Smooth muscle cell (in vitro differentiated cells): Measurements from ENCODE around the gene POLA1. TPM values are rescaled to one million over a fixed set of nuclear protein-coding genes. Genes with fewer than 3 reads are reported as not detected.
A peak's percentile ranks its signal among the peaks of the same experiment; 100 is the strongest.

Experiments used
- DNase-seq: peaks from one replicate; lab custom pipeline; 2025; ENCODE audit not compliant: unreplicated experiment; lab: John Stamatoyannopoulos, UW
- H2AFZ ChIP-seq: fragments of 200-600 bp; sonication (generic); 2 replicates; pipeline ENCODE4 v1.6.0; 2016; ENCODE audit warnings: antibody characterized with exemption, low read depth, mild to moderate bottlenecking
- H3F3A ChIP-seq: fragments of 200-600 bp; sonication (generic); 2 replicates; pipeline ENCODE4 v1.6.0; 2017; ENCODE audit warnings: antibody characterized with exemption, low read depth
- H3K27ac ChIP-seq: fragments of 200-600 bp; sonication (generic); 2 replicates; pipeline ENCODE4 v1.5.1; 2016; ENCODE audit warnings: low read depth, mild to moderate bottlenecking
- H3K27me3 ChIP-seq: fragments of 200-600 bp; sonication (generic); 2 replicates; pipeline ENCODE4 v1.6.1; 2016; ENCODE audit warnings: low read depth, mild to moderate bottlenecking
- H3K36me3 ChIP-seq: fragments of 200-600 bp; sonication (generic); 2 replicates; pipeline ENCODE4 v1.5.1; 2016; ENCODE audit warnings: low read depth
- H3K4me1 ChIP-seq: fragments of 200-600 bp; sonication (generic); 2 replicates; pipeline ENCODE4 v1.5.1; 2016; ENCODE audit warnings: low read depth
- H3K4me2 ChIP-seq: fragments of 200-600 bp; sonication (generic); 2 replicates; pipeline ENCODE4 v1.6.0; 2016; ENCODE audit warnings: mild to moderate bottlenecking
- H3K4me3 ChIP-seq: fragments of 200-600 bp; sonication (generic); 2 replicates; pipeline ENCODE4 v1.5.1; 2016; ENCODE audit warnings: mild to moderate bottlenecking
- H3K79me2 ChIP-seq: fragments of 200-600 bp; sonication (generic); 2 replicates; pipeline ENCODE4 v1.6.0; 2016; ENCODE audit warnings: low read depth, mild to moderate bottlenecking
- H3K9ac ChIP-seq: fragments of 200-600 bp; sonication (generic); 2 replicates; pipeline ENCODE4 v1.6.0; 2016; ENCODE audit warnings: low read depth
- H3K9me3 ChIP-seq: fragments of 200-600 bp; sonication (generic); replicated peaks from 2 replicates; pipeline ENCODE4 v1.5.1; 2016; ENCODE audit warnings: low read depth
- H4K20me1 ChIP-seq: fragments of 200-600 bp; sonication (generic); 2 replicates; pipeline ENCODE4 v1.6.0; 2016; ENCODE audit warnings: low read depth
- CTCF ChIP-seq: fragments of 200-600 bp; sonication (generic); IDR thresholded peaks from 2 replicates; pipeline ENCODE4 v1.5.1; 2017; ENCODE audit warnings: borderline replicate concordance, mild to moderate bottlenecking, antibody characterized with exemption; ENCODE audit not compliant: insufficient read depth, poor library complexity, severe bottlenecking
- WGBS: methylation state at CpG from one replicate; pipeline ENCODE4 v1.1.7; 2016; ENCODE audit warnings: low lambda C conversion rate; 5-methylcytosine and 5-hydroxymethylcytosine counted together
- polyA plus RNA-seq: library from polyadenylated mRNA; unstranded; fragments of >200 nt; fragmentation: Nextera tagmentation; extraction: Ambion mirVana; gene quantifications from 2 replicates; pipeline ENCODE4 v1.2.1, GENCODE V29; 2016
- total RNA-seq: library from RNA; depleted of rRNA; stranded (reverse); fragments of >200 nt; gene quantifications from 2 replicates; pipeline ENCODE4 v1.2.3, GENCODE V29; 2014

The POLA1 gene
- total and polyA plus RNA-seq, 2 experiments from 2014 or later = 5.4 to 11.7 TPM

- H3K4me2 ChIP-seq = peak overlapping the region; percentile 73
These were observed 311.9 kb downstream of the POLA1 start for GRCh38 chrX:25005382-25006185.

GRCh38 chrX:25006586-25007058 lies 312.9 kb downstream of the POLA1 start:
- Histone ChIP-seq H3K27me3 (peaks cover 100% of the 10 kb centered on the region), H3K36me3 (no peaks in the 10 kb centered on the region), H2AFZ (no peak overlapping the region), H3K4me1 (peaks cover 51% of the 10 kb centered on the region), H3K4me2 (peak overlapping the region; percentile 61), H3F3A (no peaks in the 10 kb centered on the region), H3K79me2 (no peaks in the 10 kb centered on the region), H3K9me3 (no peaks in the 10 kb centered on the region), H3K27ac (no peak overlapping the region), H3K4me3 (no peak overlapping the region), H3K9ac (no peak overlapping the region), H4K20me1 (peaks cover 5% of the 10 kb centered on the region)
- no peak for TF ChIP-seq CTCF
- WGBS = 8% methylated on average over 7 of the region's 7 CpGs
- DNase-seq = no peak

More at GRCh38 chrX:25005382-25006185, 311.9 kb downstream of the POLA1 start:
- Histone ChIP-seq H3K9ac (no peak overlapping the region), H3K79me2 (no peaks in the 10 kb centered on the region), H3K4me3 (peak overlapping the region; percentile 32), H3K4me1 (peaks cover 55% of the 10 kb centered on the region), H3K27ac (no peak overlapping the region), H3F3A (no peaks in the 10 kb centered on the region), H3K27me3 (peaks cover 100% of the 10 kb centered on the region), H2AFZ (no peak overlapping the region), H4K20me1 (peaks cover 5% of the 10 kb centered on the region), H3K9me3 (no peaks in the 10 kb centered on the region), H3K36me3 (no peaks in the 10 kb centered on the region)
- 4% methylated on average over 49 of the region's 72 CpGs for WGBS
- TF ChIP-seq CTCF = no peak
- DNase-seq = no peak

- H2AFZ ChIP-seq = no peak overlapping the region
- no peaks in the 10 kb centered on the region for H3K36me3 ChIP-seq
- H3K9me3 ChIP-seq = no peaks in the 10 kb centered on the region
- 4% methylated on average over 43 of the region's 64 CpGs for WGBS
- no peak overlapping the region for H3K9ac ChIP-seq
- TF ChIP-seq CTCF = no peak
- peak overlapping the region; percentile 61 for H3K4me2 ChIP-seq
- H3K27me3 ChIP-seq = peaks cover 100% of the 10 kb centered on the region
- no peaks in the 10 kb centered on the region for H3F3A ChIP-seq
- H4K20me1 ChIP-seq = peaks cover 5% of the 10 kb centered on the region
- no peaks in the 10 kb centered on the region for H3K79me2 ChIP-seq
- DNase-seq = no peak
- H3K27ac ChIP-seq = no peak overlapping the region
- peaks cover 51% of the 10 kb centered on the region for H3K4me1 ChIP-seq
- H3K4me3 ChIP-seq = no peak overlapping the region
These were observed 313.6 kb downstream of the POLA1 start for GRCh38 chrX:25007059-25008053.
